Panc1 (cell line): ENCODE data around the gene ATRNL1.
"Not testable (repeated sequence)": the region's sequence is repeated elsewhere in the genome, so short reads cannot be mapped to it uniquely, and the experiment has no call there.

Experiments
- CTCF ChIP-seq: fragments of 450-650 bp; IDR thresholded peaks from 2 replicates; pipeline ENCODE4 v1.5.1; 2017; ENCODE audit warnings: mild to moderate bottlenecking
- POLR2AphosphoS5 ChIP-seq: IDR thresholded peaks from 2 replicates; pipeline ENCODE4 v1.6.1; 2012; ENCODE audit warnings: mild to moderate bottlenecking, low read depth, low read length, moderate library complexity
- SIN3A ChIP-seq: IDR thresholded peaks from 2 replicates; pipeline ENCODE4 v1.6.1; 2012; ENCODE audit warnings: low read depth, mild to moderate bottlenecking, low read length, moderate library complexity, borderline replicate concordance; ENCODE audit not compliant: insufficient read depth
- TCF7L2 ChIP-seq: IDR thresholded peaks from 2 replicates; pipeline ENCODE4 v1.6.1; 2011; ENCODE audit warnings: mild to moderate bottlenecking, low read depth, low read length, inconsistent platforms
- TF ChIP-seq, protein P1 (sequence below), 2 experiments: IDR thresholded peaks; 2 replicates each; pipeline ENCODE4 v1.6.1; 2011 to 2012; ENCODE audit warnings: low read depth in 2 of 2, control low read depth in 1 of 2, low read length in 1 of 2, mild to moderate bottlenecking in 1 of 2, moderate library complexity in 1 of 2; ENCODE audit not compliant: insufficient read depth in 1 of 2

- not testable (repeated sequence) for TF ChIP-seq CTCF, POLR2AphosphoS5, SIN3A, TCF7L2
- TF ChIP-seq, protein P1, sequence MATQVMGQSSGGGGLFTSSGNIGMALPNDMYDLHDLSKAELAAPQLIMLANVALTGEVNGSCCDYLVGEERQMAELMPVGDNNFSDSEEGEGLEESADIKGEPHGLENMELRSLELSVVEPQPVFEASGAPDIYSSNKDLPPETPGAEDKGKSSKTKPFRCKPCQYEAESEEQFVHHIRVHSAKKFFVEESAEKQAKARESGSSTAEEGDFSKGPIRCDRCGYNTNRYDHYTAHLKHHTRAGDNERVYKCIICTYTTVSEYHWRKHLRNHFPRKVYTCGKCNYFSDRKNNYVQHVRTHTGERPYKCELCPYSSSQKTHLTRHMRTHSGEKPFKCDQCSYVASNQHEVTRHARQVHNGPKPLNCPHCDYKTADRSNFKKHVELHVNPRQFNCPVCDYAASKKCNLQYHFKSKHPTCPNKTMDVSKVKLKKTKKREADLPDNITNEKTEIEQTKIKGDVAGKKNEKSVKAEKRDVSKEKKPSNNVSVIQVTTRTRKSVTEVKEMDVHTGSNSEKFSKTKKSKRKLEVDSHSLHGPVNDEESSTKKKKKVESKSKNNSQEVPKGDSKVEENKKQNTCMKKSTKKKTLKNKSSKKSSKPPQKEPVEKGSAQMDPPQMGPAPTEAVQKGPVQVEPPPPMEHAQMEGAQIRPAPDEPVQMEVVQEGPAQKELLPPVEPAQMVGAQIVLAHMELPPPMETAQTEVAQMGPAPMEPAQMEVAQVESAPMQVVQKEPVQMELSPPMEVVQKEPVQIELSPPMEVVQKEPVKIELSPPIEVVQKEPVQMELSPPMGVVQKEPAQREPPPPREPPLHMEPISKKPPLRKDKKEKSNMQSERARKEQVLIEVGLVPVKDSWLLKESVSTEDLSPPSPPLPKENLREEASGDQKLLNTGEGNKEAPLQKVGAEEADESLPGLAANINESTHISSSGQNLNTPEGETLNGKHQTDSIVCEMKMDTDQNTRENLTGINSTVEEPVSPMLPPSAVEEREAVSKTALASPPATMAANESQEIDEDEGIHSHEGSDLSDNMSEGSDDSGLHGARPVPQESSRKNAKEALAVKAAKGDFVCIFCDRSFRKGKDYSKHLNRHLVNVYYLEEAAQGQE (IDR thresholded peaks at IDR 0.05; ENCODE audit: insufficient read depth in 1 of 2, low read depth in 2 of 2, low read length in 1 of 2) = not testable (repeated sequence)
Observed at GRCh38 chr10:115367920-115368319, 274.8 kb downstream of the ATRNL1 start.
